Measurements from ENCODE around the gene C4BPA.

The C4BPA gene

GRCh38 chr1:207091200-207091908 lies 12.7 kb upstream of the C4BPA start:
- Histone ChIP-seq H3K36me3 (ENCODE audit: low read depth) (no peaks in the 10 kb centered on the region), H3K27ac (ENCODE audit: poor library complexity, severe bottlenecking) (no peak overlapping the region), H3K27me3 (ENCODE audit: insufficient read depth, poor library complexity, severe bottlenecking) (no peaks in the 10 kb centered on the region), H3K4me1 (ENCODE audit: insufficient read depth, poor library complexity, severe bottlenecking) (peaks cover 3% of the 10 kb centered on the region), H3K9me3 (ENCODE audit: severe bottlenecking) (no peaks in the 10 kb centered on the region), H3K4me3 (ENCODE audit: severe bottlenecking) (no peak overlapping the region)
- DNase-seq (ENCODE audit: low spot score) (no peak), ATAC-seq (ENCODE audit: low read depth) (no peak)
- TF ChIP-seq, protein P1, sequence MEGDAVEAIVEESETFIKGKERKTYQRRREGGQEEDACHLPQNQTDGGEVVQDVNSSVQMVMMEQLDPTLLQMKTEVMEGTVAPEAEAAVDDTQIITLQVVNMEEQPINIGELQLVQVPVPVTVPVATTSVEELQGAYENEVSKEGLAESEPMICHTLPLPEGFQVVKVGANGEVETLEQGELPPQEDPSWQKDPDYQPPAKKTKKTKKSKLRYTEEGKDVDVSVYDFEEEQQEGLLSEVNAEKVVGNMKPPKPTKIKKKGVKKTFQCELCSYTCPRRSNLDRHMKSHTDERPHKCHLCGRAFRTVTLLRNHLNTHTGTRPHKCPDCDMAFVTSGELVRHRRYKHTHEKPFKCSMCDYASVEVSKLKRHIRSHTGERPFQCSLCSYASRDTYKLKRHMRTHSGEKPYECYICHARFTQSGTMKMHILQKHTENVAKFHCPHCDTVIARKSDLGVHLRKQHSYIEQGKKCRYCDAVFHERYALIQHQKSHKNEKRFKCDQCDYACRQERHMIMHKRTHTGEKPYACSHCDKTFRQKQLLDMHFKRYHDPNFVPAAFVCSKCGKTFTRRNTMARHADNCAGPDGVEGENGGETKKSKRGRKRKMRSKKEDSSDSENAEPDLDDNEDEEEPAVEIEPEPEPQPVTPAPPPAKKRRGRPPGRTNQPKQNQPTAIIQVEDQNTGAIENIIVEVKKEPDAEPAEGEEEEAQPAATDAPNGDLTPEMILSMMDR (IDR thresholded peaks at IDR 0.05; ENCODE audit: poor library complexity, severe bottlenecking) = no peak

DNA sequence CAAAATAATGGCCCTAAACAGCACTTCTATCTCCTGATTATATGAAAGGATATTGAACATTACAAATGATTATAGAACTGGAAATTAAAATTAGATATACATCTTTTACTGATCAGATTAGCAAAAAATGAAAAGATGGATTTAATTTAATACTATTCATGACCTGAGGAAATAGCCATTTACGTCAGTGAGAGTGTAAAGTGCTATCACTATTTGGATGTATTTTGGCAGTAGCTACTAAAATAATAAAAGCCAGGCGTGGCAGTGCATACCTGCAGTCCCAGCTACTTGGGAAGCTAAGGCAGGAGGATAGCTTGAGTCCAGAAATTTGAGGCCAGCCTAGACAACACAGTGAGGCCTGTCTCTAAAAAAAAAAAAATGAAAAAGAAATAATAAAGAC lies 10.1 kb upstream of the C4BPA start:
- Histone ChIP-seq H3K27me3 (ENCODE audit: insufficient read depth, poor library complexity, severe bottlenecking) (no peaks in the 10 kb centered on the region), H3K27ac (ENCODE audit: poor library complexity, severe bottlenecking) (no peak overlapping the region), H3K4me1 (ENCODE audit: insufficient read depth, poor library complexity, severe bottlenecking) (no peaks in the 10 kb centered on the region), H3K36me3 (ENCODE audit: low read depth) (no peaks in the 10 kb centered on the region), H3K4me3 (ENCODE audit: severe bottlenecking) (no peak overlapping the region), H3K9me3 (ENCODE audit: severe bottlenecking) (no peaks in the 10 kb centered on the region)
- TF ChIP-seq, protein P1 (IDR thresholded peaks at IDR 0.05; ENCODE audit: poor library complexity, severe bottlenecking) = no peak
- DNase-seq (ENCODE audit: low spot score) = no peak
- no peak for ATAC-seq (ENCODE audit: low read depth)

GRCh38 chr1:207097871-207098324 lies 6.1 kb upstream of the C4BPA start:
- peaks cover 2% of the 10 kb centered on the region for H3K27me3 ChIP-seq (ENCODE audit: insufficient read depth, poor library complexity, severe bottlenecking)
- DNase-seq (ENCODE audit: low spot score) (no peak), ATAC-seq (ENCODE audit: low read depth) (peak; percentile 61; the same call in 2 of the 3 replicates)
- H3K4me3 ChIP-seq (ENCODE audit: severe bottlenecking) = no peak overlapping the region
- H3K4me1 ChIP-seq (ENCODE audit: insufficient read depth, poor library complexity, severe bottlenecking) = no peaks in the 10 kb centered on the region
- no peaks in the 10 kb centered on the region for H3K36me3 ChIP-seq (ENCODE audit: low read depth)
- no peaks in the 10 kb centered on the region for H3K9me3 ChIP-seq (ENCODE audit: severe bottlenecking)
- H3K27ac ChIP-seq (ENCODE audit: poor library complexity, severe bottlenecking) = no peak overlapping the region
- TF ChIP-seq, protein P1 (IDR thresholded peaks at IDR 0.05; ENCODE audit: poor library complexity, severe bottlenecking) = no peak

DNA sequence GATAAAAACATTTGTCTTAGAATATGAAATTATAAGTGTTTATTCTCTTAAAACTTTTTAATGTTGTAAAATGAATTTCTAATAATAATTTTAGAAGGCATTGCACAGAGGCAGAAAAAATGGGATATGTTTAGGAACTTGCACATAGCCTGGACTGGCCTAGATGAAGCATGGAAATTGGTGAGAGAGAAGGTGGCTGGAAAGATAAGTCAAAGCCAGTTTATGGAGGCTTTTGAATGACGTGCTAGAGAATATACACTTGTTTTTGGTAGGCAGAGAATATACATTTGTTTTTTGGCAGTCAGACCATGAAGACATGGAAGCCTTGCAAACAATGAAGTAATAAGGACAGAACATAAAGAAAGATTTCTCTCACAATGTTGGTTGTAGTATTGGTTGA lies 2.3 kb upstream of the C4BPA start:
- no peak for ATAC-seq (ENCODE audit: low read depth)
- TF ChIP-seq, protein P1 (IDR thresholded peaks at IDR 0.05; ENCODE audit: poor library complexity, severe bottlenecking) = no peak
- no peaks in the 10 kb centered on the region for H3K9me3 ChIP-seq (ENCODE audit: severe bottlenecking)
- no peaks in the 10 kb centered on the region for H3K4me1 ChIP-seq (ENCODE audit: insufficient read depth, poor library complexity, severe bottlenecking)
- DNase-seq (ENCODE audit: low spot score) = no peak
- H3K27me3 ChIP-seq (ENCODE audit: insufficient read depth, poor library complexity, severe bottlenecking) = peaks cover 2% of the 10 kb centered on the region
- H3K27ac ChIP-seq (ENCODE audit: poor library complexity, severe bottlenecking) = no peak overlapping the region
- H3K36me3 ChIP-seq (ENCODE audit: low read depth) = no peaks in the 10 kb centered on the region
- H3K4me3 ChIP-seq (ENCODE audit: severe bottlenecking) = no peak overlapping the region

DNA sequence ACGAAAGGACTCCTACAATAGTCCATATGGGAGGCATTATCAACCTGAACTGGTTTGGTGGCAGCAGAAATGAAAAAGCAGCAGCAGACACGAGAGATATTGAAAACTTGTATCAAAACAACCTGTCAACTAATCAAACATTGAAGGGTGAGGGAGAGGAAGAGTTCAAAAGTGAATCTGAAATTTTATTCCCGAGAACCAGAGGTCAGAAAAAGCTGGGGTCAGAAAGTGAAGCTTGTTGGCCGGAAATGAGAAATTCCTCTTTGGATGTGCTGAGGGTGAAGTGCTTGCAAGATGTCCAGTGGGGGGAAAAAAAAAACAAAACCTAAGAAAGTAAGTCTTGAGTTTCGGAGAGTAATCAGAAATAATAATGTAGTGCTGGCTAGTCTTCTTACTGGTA lies 1.9 kb upstream of the C4BPA start:
- Histone ChIP-seq H3K27me3 (ENCODE audit: insufficient read depth, poor library complexity, severe bottlenecking) (peaks cover 2% of the 10 kb centered on the region), H3K36me3 (ENCODE audit: low read depth) (no peaks in the 10 kb centered on the region), H3K27ac (ENCODE audit: poor library complexity, severe bottlenecking) (no peak overlapping the region), H3K4me3 (ENCODE audit: severe bottlenecking) (no peak overlapping the region), H3K9me3 (ENCODE audit: severe bottlenecking) (no peaks in the 10 kb centered on the region), H3K4me1 (ENCODE audit: insufficient read depth, poor library complexity, severe bottlenecking) (no peaks in the 10 kb centered on the region)
- TF ChIP-seq, protein P1 (IDR thresholded peaks at IDR 0.05; ENCODE audit: poor library complexity, severe bottlenecking) = no peak
- no peak for ATAC-seq (ENCODE audit: low read depth)
- no peak for DNase-seq (ENCODE audit: low spot score)

All from RWPE2 (cell line).